Upper lobe of left lung (tissue), 6 donors: ENCODE results near the gene NXT1. TPM values are rescaled to one million over a fixed set of nuclear protein-coding genes. Genes with fewer than 3 reads are reported as not detected.

Source experiments
- ATAC-seq, 2 donors: fragments of 200-7000 bp; cut with Tn5 transposase; one replicate each; pipeline ENCODE4 v1.9.1; 2022; ENCODE audit warnings: mild to moderate bottlenecking in 2 of 2, moderate library complexity in 2 of 2; ENCODE audit not compliant: low FRiP score in 2 of 2
- DNase-seq, 2 donors: peaks; one replicate each; pipeline ENCODE4 v3.0.0-alpha.2; 2019 to 2020
- H3K27ac ChIP-seq, 4 donors: fragments of 200-600 bp; sonication (generic); one replicate each; pipeline ENCODE4 v1.5.1; 2016 to 2019
- H3K27me3 ChIP-seq, 4 donors: fragments of 200-600 bp; sonication (generic); one replicate each; pipeline ENCODE4 v1.5.1; 2017 to 2019
- H3K36me3 ChIP-seq, 4 donors: fragments of 200-600 bp; sonication (generic); one replicate each; pipeline ENCODE4 v1.5.1; 2016 to 2019
- H3K4me1 ChIP-seq, 4 donors: fragments of 200-600 bp; sonication (generic); one replicate each; pipeline ENCODE4 v1.5.1; 2018 to 2019
- H3K4me3 ChIP-seq, 4 donors: fragments of 200-600 bp; sonication (generic); one replicate each; pipeline ENCODE4 v1.5.1; 2017 to 2019; ENCODE audit warnings: mild to moderate bottlenecking in 2 of 4, moderate library complexity in 1 of 4
- H3K9me3 ChIP-seq, 4 donors: fragments of 200-600 bp; sonication (generic); one replicate each; pipeline ENCODE4 v1.5.1; 2018 to 2019
- CTCF ChIP-seq, 6 experiments: fragments of 450-650 bp in 4 of 6; fragments of 200-600 bp in 2 of 6; sonication (generic) in 2 of 6; IDR thresholded peaks; one replicate each; pipeline ENCODE4 v1.5.1; 2016 to 2019; ENCODE audit warnings: antibody characterized with exemption in 6 of 6
- EP300 ChIP-seq, 4 donors: sonication (generic); formaldehyde crosslinking; IDR thresholded peaks; one replicate each; pipeline ENCODE4 v1.5.1; 2017; ENCODE audit warnings: antibody characterized with exemption in 4 of 4, control low read depth in 2 of 4
- POLR2A ChIP-seq, 4 donors: fragments of 450-650 bp; IDR thresholded peaks; one replicate each; pipeline ENCODE4 v1.5.1; 2016 to 2017; ENCODE audit warnings: antibody characterized with exemption in 4 of 4, mild to moderate bottlenecking in 2 of 4
- POLR2AphosphoS5 ChIP-seq, 2 donors: sonication (generic); formaldehyde crosslinking; IDR thresholded peaks; one replicate each; pipeline ENCODE4 v1.5.1; 2017; ENCODE audit warnings: antibody characterized with exemption in 2 of 2
- WGBS, 2 donors: methylation state at CpG; one replicate each; pipeline ENCODE4 v1.1.5; 2017 to 2018; 5-methylcytosine and 5-hydroxymethylcytosine counted together
- total RNA-seq, 6 donors: library from RNA; depleted of rRNA in 4 of 6; stranded (reverse); fragments of >200 nt in 4 of 6; gene quantifications; one replicate each; pipeline versions ENCODE4 v1.1.0 to v1.2.1, GENCODE V29; 2016 to 2021
- donor health status: DM: no; HTN: no; CAD: no; lungs with moderate emphysema.
- donor health status: DM: no; HTN: yes; CAD: no; lungs with severe emphysema.

The NXT1 gene
- total RNA-seq, 6 donors from 2014 or later, result 7.3 to 39.4 (median 17.9) TPM

- 96% methylated on average over 14 of the region's 14 CpGs for WGBS, 2 donors
- peaks cover 23 to 86% (median 46%) of the 10 kb centered on the region in 4 donors for H3K36me3 ChIP-seq
These were observed 18.7 kb downstream of the NXT1 start for GRCh38 chr20:23369072-23369823.

GRCh38 chr20:23370274-23370673 is 19.7 kb downstream of the NXT1 start:
- Histone ChIP-seq H3K4me1 (peaks cover 26 to 32% (median 28%) of the 10 kb centered on the region in 4 donors), H3K27ac (no peak overlapping the region), H3K4me3 (no peak overlapping the region), H3K9me3 (no peaks in the 10 kb centered on the region), H3K27me3 (no peaks in the 10 kb centered on the region), H3K36me3 (peaks cover 23 to 81% (median 42%) of the 10 kb centered on the region in 4 donors)
- no peak for TF ChIP-seq CTCF (IDR thresholded peaks at IDR 0.05)
- ATAC-seq (no peak), DNase-seq (no peak)
- 89 to 98% methylated on average over 5 of the region's 5 CpGs for WGBS, 2 donors

More at GRCh38 chr20:23369072-23369823, 18.7 kb downstream of the NXT1 start:
- no peak overlapping the region for H3K4me3 ChIP-seq
- no peak for ATAC-seq
- TF ChIP-seq POLR2AphosphoS5 (IDR thresholded peaks at IDR 0.05), result no peak
- TF ChIP-seq CTCF (IDR thresholded peaks at IDR 0.05), result no peak
- no peak for TF ChIP-seq EP300 (IDR thresholded peaks at IDR 0.05)
- TF ChIP-seq POLR2A (IDR thresholded peaks at IDR 0.05), result no peak
- no peak overlapping the region for H3K27ac ChIP-seq
- peaks cover 26 to 33% (median 28%) of the 10 kb centered on the region in 4 donors for H3K4me1 ChIP-seq
- no peaks in the 10 kb centered on the region for H3K27me3 ChIP-seq
- DNase-seq, result peak in 1 of 2 donors; percentile 64
- H3K9me3 ChIP-seq, result no peaks in the 10 kb centered on the region

- ATAC-seq (no peak), DNase-seq (no peak)
- no peak for TF ChIP-seq CTCF (IDR thresholded peaks at IDR 0.05)
- TF ChIP-seq POLR2AphosphoS5 (IDR thresholded peaks at IDR 0.05), result no peak
- TF ChIP-seq EP300 (IDR thresholded peaks at IDR 0.05), result no peak
- TF ChIP-seq POLR2A (IDR thresholded peaks at IDR 0.05), result no peak
- no peaks in the 10 kb centered on the region for H3K27me3 ChIP-seq
- WGBS, 2 donors, result 85 to 88% methylated on average over 3 of the region's 3 CpGs
- no peak overlapping the region for H3K27ac ChIP-seq
- H3K9me3 ChIP-seq, result no peaks in the 10 kb centered on the region
- no peak overlapping the region for H3K4me3 ChIP-seq
- peaks cover 23 to 80% (median 43%) of the 10 kb centered on the region in 4 donors for H3K36me3 ChIP-seq
- H3K4me1 ChIP-seq, result peaks cover 20 to 26% (median 22%) of the 10 kb centered on the region in 4 donors
These were observed 20.3 kb downstream of the NXT1 start for GRCh38 chr20:23370873-23371272.

GRCh38 chr20:23371496-23371895 is 20.9 kb downstream of the NXT1 start:
- Histone ChIP-seq H3K9me3 (no peaks in the 10 kb centered on the region), H3K27me3 (no peaks in the 10 kb centered on the region), H3K4me1 (peaks cover 13 to 19% (median 16%) of the 10 kb centered on the region in 4 donors), H3K27ac (no peak overlapping the region), H3K36me3 (peaks cover 23 to 84% (median 45%) of the 10 kb centered on the region in 4 donors), H3K4me3 (no peak overlapping the region)
- DNase-seq, result no peak
- 50 to 64% methylated on average over 4 of the region's 4 CpGs for WGBS, 2 donors
- ATAC-seq, result no peak
- no peak for TF ChIP-seq POLR2AphosphoS5 (IDR thresholded peaks at IDR 0.05)
- no peak for TF ChIP-seq CTCF (IDR thresholded peaks at IDR 0.05)
- no peak for TF ChIP-seq POLR2A (IDR thresholded peaks at IDR 0.05)
- no peak for TF ChIP-seq EP300 (IDR thresholded peaks at IDR 0.05)

GRCh38 chr20:23374441-23374840 is 23.9 kb downstream of the NXT1 start:
- H3K4me3 ChIP-seq, result no peak overlapping the region
- DNase-seq (no peak), ATAC-seq (no peak)
- 85 to 94% methylated on average over 5 of the region's 5 CpGs for WGBS, 2 donors
- TF ChIP-seq CTCF (IDR thresholded peaks at IDR 0.05), result no peak
- TF ChIP-seq POLR2AphosphoS5 (IDR thresholded peaks at IDR 0.05), result no peak
- no peak for TF ChIP-seq EP300 (IDR thresholded peaks at IDR 0.05)
- no peak for TF ChIP-seq POLR2A (IDR thresholded peaks at IDR 0.05)
- H3K36me3 ChIP-seq, result peaks cover 26 to 89% (median 49%) of the 10 kb centered on the region in 4 donors
- H3K27ac ChIP-seq, result no peak overlapping the region
- no peaks in the 10 kb centered on the region for H3K4me1 ChIP-seq
- H3K9me3 ChIP-seq, result no peaks in the 10 kb centered on the region
- no peaks in the 10 kb centered on the region for H3K27me3 ChIP-seq
